NK-92 treated with Interleukin-12 subunit alpha and Interleukin-12 subunit beta, amount 100 ng/mL, for 24 hours (cell line): ENCODE measurements around the gene CDX2.

Source experiments
- DNase-seq: peaks from one replicate; lab custom pipeline; 2025; lab: John Stamatoyannopoulos, UW

Gene CDX2

GRCh38 chr13:27978301-27978968, 9.3 kb upstream of the CDX2 start:
- DNase-seq = no peak

GRCh38 chr13:27977476-27978300, 8.6 kb upstream of the CDX2 start:
- DNase-seq = no peak

DNA sequence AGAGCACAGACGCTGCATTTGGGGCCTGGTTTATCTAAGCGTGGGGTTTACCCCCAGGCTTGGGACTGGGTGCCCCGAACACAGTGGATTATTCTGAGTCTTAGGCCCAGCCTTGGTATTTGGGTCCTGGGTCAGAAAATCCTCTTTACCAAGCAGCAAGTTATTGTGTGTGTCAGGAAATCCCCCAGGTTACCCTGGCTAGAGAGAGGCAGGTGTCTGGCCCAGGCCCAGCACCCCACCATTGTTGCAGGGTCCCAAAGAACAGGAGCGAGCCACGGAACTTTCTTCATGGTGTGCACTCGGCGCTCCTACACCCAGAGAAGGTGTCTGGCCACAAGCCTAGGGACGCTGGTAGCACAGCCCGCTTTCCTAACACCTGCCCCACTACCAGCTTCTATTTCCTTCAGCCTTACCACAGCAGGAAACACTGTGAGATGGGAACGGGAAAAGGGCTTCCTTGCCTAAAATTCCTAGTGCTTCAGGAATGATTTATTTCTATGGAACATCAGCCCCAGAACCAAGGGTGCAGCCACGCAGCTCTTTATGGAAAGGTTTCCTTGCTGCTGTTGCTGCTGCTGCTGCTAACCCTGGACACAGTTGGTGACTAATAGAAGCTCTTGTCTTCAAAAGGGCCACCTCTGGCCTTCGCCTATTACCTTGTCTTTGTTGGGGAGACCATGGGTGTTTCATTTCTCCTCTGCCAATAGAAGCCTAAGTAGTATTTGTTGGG, 7.4 kb upstream of the CDX2 start:
- no peak for DNase-seq

DNA sequence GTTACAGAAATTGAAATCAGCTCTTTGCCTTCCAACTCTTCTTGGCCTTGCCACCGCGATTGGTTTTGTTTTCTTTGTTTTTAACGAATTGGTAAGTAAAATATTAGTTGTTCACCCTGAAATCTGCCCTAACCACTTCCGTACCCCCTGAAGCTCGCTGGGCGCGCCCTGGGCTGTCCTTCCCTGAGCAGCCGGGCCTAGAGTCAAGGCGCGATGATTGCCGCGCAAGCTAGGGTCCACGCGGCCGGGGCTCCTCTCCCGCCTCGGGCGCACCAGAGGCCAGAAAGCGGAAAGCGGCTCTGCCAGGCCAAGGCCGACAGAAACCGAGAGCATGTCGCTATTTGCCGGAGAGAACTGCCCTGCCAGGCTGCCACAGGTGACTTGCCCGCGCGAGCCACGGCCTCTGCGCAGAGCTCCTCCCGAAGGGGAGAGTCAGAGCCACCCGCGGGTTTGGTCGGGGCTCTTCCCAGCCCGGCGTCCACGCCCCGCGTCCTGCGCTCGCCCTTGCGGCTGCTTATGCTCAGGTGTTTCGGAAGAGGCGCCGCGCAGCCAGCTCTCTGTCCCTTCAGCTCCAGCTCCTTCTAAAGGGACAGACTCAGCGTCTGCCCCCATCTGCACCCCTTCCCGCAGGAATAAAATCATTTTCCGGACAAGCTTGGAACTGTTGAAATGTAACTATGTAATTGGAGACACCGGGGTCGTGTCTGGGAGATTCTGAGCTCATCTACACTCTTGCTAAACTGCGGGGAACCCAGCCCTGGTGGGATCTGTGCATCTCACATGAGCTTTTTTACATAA, 6.6 kb upstream of the CDX2 start:
- DNase-seq = no peak

DNA sequence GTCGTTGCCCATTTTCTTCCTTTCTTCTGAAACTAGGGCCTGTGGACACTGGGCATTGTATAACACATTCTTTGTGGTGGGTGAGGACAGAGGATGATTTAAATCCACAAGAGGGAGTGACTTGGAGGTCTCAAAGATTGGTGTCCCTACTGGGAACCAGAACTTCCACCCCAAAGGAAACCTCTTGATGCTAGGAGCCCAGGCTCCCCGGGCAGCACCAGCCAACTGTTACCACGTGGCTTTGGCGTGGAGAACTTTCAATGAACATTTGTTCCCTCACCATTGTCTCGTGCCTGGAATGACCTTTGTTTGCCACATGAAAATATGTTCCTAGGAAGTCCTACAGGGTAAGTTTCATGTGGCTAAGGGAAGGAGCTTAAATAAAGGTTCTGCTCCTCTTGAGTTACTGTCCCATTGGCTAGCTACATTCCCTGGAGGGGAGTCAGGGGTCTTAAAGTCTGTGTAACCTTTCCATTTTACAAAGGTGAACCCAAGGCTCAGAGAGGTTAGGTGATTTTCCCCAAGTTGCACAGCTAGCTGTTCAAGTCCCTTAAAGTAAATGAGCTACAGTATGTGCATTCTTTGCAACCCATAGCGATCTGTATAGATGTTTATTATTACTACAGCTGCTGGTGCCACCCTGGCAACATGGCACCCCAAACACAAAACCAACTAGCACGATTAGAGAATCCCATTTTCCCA, 5.0 kb upstream of the CDX2 start:
- DNase-seq = no peak

- no peak for DNase-seq
Observed at GRCh38 chr13:27973291-27973690, 4.2 kb upstream of the CDX2 start.

DNA sequence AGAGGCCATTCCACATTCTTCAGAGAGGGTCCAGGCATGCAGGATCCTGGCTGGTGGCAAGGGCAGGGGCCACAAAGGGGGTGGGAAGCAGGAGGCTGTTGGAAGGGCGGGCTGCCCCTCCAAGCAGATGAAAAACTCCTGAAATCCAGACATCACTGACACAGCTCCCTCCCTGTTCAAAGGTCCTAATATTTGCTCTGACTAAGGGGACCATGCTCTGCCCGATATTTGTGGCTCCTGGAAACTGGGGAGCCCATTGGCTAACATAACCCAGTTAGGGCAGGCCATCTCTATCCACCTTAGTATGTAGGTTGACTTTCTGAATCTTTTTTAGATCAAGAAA, 3.3 kb upstream of the CDX2 start:
- DNase-seq = no peak

- DNase-seq = no peak
Observed at GRCh38 chr13:27971776-27972477, 2.8 kb upstream of the CDX2 start.

GRCh38 chr13:27971236-27971645, 2.1 kb upstream of the CDX2 start:
- DNase-seq = no peak

GRCh38 chr13:27970382-27971235, 1.5 kb upstream of the CDX2 start:
- no peak for DNase-seq

GRCh38 chr13:27969866-27970229, 733 bp upstream of the CDX2 start:
- DNase-seq = no peak

DNA sequence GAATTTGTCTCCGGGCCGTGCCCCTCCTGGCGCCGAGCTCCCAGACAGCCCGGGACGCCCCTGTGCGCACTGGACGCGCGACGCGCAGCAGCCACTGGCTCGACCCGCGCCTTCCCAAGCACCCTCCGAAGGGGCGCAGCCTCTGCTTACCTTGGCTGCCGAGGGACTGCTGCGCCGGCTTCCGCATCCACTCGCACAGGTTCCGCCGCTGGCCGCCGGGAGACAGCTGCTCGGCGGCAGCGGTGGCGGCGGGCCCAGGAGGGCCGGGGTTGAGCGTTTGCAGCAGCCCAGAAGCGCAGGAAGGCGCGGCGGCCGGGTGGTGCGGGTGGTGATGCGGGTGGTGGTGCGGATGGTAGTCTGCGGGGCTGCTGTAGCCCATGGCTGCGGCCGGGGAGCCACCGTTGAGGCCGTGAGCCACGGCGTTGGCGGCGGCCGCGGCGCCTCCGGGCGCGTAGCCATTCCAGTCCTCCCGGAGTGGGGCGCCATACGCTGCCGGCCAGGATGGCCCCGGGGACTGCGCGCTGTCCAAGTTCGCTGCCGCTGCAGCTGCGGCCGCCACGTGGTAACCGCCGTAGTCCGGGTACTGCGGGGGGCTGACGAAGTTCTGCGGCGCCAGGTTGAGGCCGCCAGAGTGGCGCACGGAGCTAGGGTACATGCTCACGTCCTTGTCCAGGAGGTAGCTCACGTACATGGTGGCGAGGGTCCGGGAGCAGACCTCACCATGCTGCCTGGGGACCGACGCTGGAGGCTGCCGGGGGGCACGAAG, 616 bp downstream of the CDX2 start:
- no peak for DNase-seq

DNA sequence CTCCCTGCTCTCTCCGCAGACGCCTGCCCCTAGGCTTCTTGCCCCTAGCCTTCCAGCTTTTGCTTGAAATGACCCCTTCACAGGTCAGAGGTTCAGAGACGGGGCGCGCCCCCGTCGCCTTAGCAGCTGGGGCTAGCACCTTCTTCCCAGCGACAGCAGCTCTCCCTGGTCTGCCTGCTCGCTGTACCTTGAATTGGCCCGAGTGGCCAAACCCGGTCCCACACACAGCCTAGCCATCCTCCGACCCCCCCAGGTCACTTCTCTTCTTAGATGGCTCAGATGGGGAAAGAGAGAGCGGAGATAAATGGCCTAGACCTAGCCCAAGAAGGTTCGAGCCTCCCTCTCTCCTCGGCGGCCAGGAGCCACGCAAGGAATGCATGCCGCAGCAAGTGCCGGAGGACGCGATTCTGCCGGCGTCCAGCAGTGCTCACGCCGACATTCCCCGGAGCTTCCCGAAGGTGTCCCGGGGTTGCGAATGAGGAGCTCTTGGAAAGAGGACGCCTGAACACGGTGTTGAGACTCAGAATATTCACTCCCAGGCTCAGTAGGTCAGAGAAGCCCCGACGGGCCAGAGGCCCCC, 1.3 kb downstream of the CDX2 start:
- no peak for DNase-seq

GRCh38 chr13:27967203-27967735, 1.8 kb downstream of the CDX2 start:
- DNase-seq = no peak

DNA sequence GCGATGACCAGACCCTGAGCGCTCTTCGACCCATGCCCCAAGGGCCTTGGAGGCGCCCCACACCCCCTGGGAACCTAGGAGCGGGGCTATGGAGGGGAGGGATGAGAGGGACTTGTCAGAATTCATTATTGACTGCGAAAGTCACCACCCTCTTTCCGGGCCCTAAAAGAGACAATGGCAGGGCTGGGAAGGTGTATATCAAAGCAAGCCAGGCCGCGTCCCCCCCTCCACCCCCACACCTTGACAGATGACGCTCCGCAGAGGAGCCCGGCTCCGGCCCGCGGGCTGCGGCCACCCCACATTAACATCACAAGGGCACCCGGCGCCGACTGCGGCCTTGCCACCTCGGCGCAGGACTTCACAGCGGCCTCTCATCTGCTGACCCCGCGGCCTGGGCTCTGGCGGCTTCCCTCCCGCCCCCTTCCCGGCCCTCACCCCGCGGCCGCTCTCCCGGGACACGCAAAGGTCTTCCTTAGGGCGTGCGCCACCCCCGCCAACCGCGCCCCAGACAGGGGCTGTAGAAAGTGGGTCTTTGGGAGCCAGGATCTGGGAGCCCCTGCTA, 2.4 kb downstream of the CDX2 start:
- DNase-seq = no peak

DNA sequence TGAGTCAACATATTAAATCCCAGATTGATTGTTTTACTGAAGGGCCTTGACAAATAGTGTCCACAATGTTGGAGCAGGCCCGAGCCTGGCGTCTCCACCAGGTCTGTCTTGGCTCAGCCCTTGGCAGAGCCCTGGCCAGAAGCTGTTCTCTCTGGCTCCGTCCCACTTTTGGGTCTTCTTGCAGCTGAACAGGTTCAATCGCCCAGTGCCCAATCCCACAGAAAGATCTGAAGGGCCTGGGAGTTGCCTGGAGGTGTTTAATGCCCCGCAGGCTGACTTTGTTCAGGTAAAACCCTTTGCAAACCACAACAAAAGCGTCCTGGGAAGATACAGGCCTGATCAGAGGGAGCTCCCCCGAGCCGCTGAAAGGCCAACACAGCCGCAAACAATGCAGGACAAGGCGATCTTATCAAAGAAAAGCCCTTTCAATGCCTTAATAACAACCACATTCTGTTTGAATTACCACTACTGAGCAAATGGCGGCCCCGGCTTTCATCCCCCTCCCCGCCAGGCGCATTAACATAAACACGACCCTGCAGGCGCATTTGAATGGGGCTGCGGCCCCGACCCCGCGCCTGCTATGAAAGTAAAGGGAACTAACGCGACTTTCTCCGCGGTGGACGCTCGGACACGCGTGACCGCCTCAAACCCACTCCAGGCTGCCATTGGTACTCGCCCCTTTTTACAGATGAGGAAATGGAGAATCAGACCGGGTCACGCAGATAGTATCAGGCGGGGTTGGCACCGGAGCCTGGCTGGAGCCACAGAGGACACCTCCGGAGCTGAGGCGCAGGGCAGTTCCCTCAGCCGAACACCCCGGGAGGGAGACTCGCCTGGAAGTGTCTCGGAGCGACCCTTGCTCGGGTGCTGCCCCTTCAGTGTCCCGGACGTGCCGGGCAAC, 3.1 kb downstream of the CDX2 start:
- no peak for DNase-seq

GRCh38 chr13:27965343-27965739, 3.8 kb downstream of the CDX2 start:
- no peak for DNase-seq
